ENCODE measurements around the gene RPS21. TPM values are rescaled to one million over a fixed set of nuclear protein-coding genes. Genes with fewer than 3 reads are reported as not detected.

The RPS21 gene
- total RNA-seq, 1 donor = 1,065 TPM

GRCh38 chr20:62413025-62413570, 26.2 kb downstream of the RPS21 start:
- Histone ChIP-seq H3K9me3 (ENCODE audit: low read depth, low read length) (no peaks in the 10 kb centered on the region), H3K4me3 (ENCODE audit: low read length) (no peak overlapping the region), H3K27me3 (ENCODE audit: insufficient read depth, low read length) (no peaks in the 10 kb centered on the region), H3K4me1 (ENCODE audit: insufficient read depth, low read length) (peaks cover 11% of the 10 kb centered on the region)

DNA sequence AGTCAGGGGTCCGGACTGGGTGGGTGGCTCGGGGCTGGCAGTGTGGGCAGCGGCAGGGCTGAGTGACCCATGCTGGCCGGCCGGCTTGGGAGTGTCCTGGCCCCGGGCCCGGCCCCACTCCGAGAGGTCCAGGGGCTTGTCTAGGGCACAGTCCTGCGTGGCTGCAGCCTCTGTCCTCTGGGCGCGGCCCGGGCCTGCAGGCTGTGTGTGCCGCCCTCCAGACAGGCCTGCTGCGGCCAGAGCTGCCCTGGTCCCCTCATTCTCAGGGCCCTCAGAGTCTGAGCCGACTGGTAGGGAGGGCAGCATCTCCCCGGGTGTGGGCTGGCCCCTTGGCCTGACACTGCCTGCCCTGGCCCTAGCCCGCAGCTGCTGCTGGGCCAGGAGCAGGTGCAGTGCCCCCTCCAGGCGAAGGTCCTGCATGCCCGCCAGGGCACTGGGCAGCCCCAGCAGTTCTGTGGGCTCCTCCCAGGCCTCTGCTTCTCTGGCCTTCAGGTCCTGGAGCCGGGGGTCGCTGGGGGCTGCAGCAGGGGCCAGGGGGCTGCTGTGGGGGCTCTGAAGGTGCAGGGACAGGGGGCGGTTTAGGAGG, 27.1 kb downstream of the RPS21 start:
- Histone ChIP-seq H3K9me3 (ENCODE audit: low read depth, low read length) (no peaks in the 10 kb centered on the region), H3K27me3 (ENCODE audit: insufficient read depth, low read length) (no peaks in the 10 kb centered on the region), H3K4me1 (ENCODE audit: insufficient read depth, low read length) (peaks cover 9% of the 10 kb centered on the region), H3K4me3 (ENCODE audit: low read length) (no peak overlapping the region)

DNA sequence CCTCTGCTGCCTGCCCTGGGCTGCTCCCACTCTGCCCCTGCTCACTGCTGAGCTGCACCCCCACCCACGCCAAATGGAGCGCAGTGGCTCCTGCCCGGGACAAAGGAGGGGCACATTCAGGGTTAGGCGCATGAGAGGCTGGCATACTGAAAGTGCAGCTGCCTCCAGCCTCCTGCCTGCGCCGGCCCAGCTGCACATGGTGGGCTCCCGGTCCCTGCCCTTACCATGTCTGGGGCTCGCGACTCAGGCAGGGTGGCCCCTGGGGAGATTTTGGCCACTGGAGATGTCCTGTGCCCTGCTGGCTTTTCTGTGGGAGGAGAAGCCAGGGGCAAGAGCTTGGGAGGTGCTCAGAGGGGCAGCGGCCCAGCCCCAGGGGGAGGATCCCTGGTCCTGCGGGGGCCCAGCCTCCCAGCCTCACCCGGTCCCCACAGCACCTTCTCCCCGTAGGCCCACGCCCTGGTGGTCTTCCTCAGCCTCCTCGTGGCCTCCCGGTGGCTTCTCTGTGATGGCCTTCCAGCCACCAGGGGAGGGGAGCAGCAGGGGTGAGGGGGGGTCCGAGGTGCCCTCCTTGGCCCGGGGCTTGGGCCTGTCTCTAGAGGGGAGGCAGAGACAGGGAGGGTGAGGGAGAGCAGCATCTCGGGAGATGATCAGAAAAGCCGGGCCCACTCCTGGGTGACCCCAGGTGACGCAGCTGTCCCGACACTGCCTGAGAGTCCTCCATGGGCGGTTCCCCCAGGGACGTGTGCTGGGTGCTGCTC, 28.6 kb downstream of the RPS21 start:
- Histone ChIP-seq H3K27me3 (ENCODE audit: insufficient read depth, low read length) (no peaks in the 10 kb centered on the region), H3K4me1 (ENCODE audit: insufficient read depth, low read length) (no peaks in the 10 kb centered on the region), H3K4me3 (ENCODE audit: low read length) (no peak overlapping the region), H3K9me3 (ENCODE audit: low read depth, low read length) (no peaks in the 10 kb centered on the region)

DNA sequence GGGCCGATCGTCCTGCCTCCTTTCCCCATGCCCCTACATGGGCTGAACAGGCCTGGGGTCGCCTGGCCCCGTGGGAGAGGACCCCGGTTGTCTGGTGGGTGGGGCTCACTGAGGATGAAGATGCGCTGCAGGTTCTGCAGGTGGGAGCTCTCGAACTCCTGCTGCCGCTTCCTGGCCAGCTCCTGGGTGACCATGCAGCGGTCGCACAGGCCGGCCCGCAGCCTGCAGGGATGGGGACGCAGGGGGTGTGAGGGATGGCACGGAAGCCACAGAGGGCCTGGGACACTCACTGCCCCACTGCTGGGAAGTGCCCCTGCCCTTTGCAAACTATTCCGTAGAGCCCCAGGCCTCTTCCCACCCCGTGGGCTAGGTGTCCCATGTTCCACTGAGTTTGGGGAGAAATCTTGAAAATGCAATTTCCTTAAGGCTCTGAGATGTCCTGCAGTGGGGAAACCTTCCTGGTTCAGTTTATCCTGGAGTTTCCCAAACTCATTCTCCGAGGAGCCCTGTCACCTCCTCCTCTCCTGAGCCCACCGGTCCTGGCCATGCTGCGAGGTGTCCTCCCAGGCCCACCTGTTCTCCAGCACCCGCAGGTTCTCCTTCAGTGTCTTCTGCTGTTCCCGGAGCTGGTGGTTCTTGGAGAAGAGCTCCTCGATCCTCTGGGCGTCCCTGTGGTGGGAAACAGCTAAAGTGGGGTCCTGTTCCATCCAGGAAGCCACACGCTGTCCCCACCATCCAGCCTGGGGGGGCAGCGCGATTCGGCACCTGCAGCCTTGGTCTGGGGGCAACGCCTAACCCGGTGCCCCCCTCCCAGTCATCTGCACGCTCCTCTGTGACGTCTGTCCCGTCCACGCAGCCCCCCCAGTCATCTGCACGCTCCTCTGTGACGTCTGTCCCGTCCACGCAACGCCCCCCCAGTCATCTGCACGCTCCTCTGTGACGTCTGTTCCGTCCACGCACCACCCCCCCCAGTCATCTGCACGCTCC, 30.0 kb downstream of the RPS21 start:
- no peak overlapping the region for H3K4me3 ChIP-seq (ENCODE audit: low read length)
- no peaks in the 10 kb centered on the region for H3K27me3 ChIP-seq (ENCODE audit: insufficient read depth, low read length)
- H3K4me1 ChIP-seq (ENCODE audit: insufficient read depth, low read length) = no peaks in the 10 kb centered on the region
- no peaks in the 10 kb centered on the region for H3K9me3 ChIP-seq (ENCODE audit: low read depth, low read length)

- Histone ChIP-seq H3K9me3 (ENCODE audit: low read depth, low read length) (no peaks in the 10 kb centered on the region), H3K4me1 (ENCODE audit: insufficient read depth, low read length) (no peaks in the 10 kb centered on the region), H3K4me3 (ENCODE audit: low read length) (no peak overlapping the region), H3K27me3 (ENCODE audit: insufficient read depth, low read length) (no peaks in the 10 kb centered on the region)
Measured at GRCh38 chr20:62417981-62418708, 31.2 kb downstream of the RPS21 start.

DNA sequence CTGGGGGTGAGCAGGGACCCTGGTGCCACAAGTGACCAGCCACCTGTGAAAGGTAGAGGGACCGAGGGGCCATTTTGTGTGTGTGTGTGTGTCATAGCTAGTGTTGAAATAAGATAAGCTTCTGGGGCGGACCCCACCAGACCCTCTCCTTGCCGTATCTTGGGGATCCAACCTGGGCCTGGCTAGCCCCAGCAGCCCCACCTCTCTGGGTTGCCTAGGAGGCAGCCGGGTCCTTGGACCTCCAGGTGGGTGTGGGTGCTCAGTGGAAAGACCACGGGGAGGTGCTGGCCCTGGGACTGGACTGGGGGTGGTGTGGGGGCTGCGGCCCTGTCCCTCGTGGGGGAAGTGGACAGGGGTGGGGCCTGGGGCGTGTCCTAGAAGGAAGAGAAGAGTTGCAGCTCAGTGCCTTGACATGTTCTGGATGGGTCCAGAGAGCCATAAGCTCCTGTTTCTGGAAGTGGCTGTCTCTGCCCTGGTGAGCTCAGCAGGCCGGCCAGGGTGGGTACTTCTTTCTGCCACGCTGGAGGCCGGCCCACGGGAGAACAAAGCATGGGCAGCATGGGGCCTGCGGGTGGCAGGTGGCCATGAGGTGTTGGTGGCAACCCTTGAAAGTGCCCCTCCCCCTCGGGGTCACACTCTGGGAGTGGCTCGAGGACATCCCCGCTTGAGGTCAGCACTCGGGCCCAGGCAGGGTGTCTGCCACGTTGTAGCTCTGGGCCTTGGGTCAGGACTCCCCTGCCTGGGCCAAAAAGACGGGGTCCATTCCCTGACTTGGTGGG, 32.0 kb downstream of the RPS21 start:
- no peak overlapping the region for H3K4me3 ChIP-seq (ENCODE audit: low read length)
- no peaks in the 10 kb centered on the region for H3K9me3 ChIP-seq (ENCODE audit: low read depth, low read length)
- H3K27me3 ChIP-seq (ENCODE audit: insufficient read depth, low read length) = no peaks in the 10 kb centered on the region
- H3K4me1 ChIP-seq (ENCODE audit: insufficient read depth, low read length) = no peaks in the 10 kb centered on the region

DNA sequence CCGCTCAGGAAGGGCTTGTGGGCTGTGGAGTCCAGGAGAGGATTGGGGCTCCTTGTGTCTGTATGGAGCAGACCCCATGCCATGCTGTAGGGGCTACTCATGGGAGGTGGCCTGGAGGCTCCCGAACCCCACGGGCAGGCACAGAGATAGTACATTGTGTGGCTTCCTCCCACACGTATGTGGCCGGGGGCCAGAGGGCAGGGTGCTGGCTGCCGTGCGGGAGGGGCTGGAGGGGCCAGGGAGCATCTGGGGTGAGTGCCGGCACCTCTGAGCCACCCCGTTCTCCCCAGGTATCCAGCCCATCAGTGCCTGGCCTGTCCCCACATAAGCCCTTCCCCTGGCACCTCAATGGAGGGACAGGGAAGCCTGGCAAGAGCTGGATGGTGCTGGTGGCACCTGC, 32.9 kb downstream of the RPS21 start:
- Histone ChIP-seq H3K4me1 (ENCODE audit: insufficient read depth, low read length) (no peaks in the 10 kb centered on the region), H3K4me3 (ENCODE audit: low read length) (no peak overlapping the region), H3K9me3 (ENCODE audit: low read depth, low read length) (no peaks in the 10 kb centered on the region), H3K27me3 (ENCODE audit: insufficient read depth, low read length) (no peaks in the 10 kb centered on the region)

GRCh38 chr20:62420846-62421715, 34.2 kb downstream of the RPS21 start:
- Histone ChIP-seq H3K27me3 (ENCODE audit: insufficient read depth, low read length) (no peaks in the 10 kb centered on the region), H3K9me3 (ENCODE audit: low read depth, low read length) (no peaks in the 10 kb centered on the region)

DNA sequence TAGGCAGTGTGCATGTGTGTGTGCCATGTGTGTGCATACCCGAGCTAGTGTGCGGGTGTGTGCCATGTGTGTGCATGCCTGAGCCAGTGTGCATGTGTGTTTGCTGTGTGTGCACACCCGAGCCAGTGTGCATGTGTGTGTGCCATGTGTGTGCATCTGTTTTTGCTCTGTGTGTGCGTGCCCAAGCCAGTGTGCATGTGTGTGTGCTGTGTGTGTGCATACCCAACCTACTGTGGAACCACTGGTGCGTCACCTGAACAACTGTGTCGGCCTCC, 34.8 kb downstream of the RPS21 start:
- H3K4me3 ChIP-seq (ENCODE audit: low read length) = no peak overlapping the region
- no peaks in the 10 kb centered on the region for H3K4me1 ChIP-seq (ENCODE audit: insufficient read depth, low read length)
- no peaks in the 10 kb centered on the region for H3K27me3 ChIP-seq (ENCODE audit: insufficient read depth, low read length)
- no peaks in the 10 kb centered on the region for H3K9me3 ChIP-seq (ENCODE audit: low read depth, low read length)

More at GRCh38 chr20:62420846-62421715, 34.2 kb downstream of the RPS21 start:
- Histone ChIP-seq H3K4me3 (ENCODE audit: low read length) (no peak overlapping the region), H3K4me1 (ENCODE audit: insufficient read depth, low read length) (no peaks in the 10 kb centered on the region)

DNA sequence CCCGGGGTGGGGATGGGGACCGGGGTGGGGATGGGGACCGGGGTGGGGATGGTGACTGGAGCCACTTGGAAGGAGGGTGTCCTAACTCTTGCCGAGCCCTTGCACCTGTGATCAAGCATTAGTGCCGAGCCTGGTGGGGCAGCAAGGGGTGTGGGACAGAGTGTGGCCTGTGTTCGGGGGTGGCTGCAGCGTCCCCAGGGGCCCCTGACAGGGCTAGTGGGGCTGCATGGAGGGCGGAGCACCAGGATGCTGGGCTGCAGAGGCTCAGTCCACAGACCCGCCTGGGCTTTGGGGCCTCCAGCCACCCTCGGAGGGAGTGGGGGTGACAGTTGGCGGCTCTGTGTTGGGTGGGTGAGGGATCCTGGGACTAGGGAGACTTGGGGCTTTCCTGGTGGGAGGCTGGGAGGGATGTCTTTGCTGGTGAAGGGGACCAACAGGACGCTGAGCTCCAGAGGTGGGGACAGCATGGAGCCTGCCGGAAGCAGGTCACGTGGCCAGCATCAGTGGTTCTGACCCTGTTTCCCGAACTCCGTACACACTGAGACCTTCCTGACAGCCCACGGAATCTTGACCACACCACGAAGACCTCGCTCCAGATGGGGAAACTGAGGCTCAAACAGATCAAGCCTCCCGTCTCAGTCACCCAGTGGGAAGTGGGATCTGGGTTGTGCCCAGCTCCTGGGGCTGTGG, 35.9 kb downstream of the RPS21 start:
- Histone ChIP-seq H3K9me3 (ENCODE audit: low read depth, low read length) (no peaks in the 10 kb centered on the region), H3K4me3 (ENCODE audit: low read length) (no peak overlapping the region), H3K27me3 (ENCODE audit: insufficient read depth, low read length) (no peaks in the 10 kb centered on the region), H3K4me1 (ENCODE audit: insufficient read depth, low read length) (no peaks in the 10 kb centered on the region)

- H3K9me3 ChIP-seq (ENCODE audit: low read depth, low read length) = no peaks in the 10 kb centered on the region
- no peaks in the 10 kb centered on the region for H3K27me3 ChIP-seq (ENCODE audit: insufficient read depth, low read length)
- no peak overlapping the region for H3K4me3 ChIP-seq (ENCODE audit: low read length)
- H3K4me1 ChIP-seq (ENCODE audit: insufficient read depth, low read length) = no peaks in the 10 kb centered on the region
Measured at GRCh38 chr20:62423326-62423706, 36.4 kb downstream of the RPS21 start.

DNA sequence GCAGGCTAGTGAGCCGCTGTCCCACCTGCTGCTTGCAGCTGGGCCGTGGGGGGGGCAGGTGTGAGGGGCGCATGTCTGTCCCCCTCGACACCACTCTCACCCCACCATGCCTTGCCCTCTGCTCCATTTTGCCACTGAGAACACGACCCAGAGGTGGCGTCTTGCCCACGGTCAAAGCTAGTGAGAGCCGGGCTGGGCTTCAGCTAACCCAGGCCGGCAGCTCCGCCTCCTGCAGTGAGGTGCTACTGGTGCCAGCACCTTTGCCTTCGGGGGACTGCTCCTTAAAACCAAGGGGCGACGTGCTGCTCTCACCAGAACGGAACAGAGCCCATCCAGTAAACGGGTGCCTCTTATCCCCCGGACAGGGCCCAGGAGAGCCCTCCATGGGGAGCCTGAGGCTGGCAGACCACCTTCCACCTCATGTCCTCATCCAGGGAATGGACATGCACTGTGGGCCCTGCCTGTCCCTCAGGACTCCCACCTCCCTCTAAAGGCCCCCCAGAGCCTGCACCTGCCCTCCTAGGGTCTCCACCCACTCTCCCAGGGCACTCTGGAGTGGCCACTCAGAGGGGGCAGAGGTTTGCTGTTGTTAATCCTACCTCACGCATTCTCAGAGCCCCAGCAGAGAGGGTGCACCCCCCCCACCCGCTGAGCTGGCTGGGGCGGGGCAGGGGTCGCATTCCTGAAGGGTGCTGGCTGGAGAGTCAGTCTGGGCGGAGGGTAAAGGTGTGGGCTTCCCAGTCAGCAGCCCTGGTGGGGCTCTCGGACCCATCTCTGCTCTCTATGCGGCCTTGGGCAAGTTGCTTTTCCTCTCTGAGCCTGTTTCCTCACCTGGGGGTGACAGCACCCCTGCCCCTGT, 37.6 kb downstream of the RPS21 start:
- H3K4me3 ChIP-seq (ENCODE audit: low read length) = no peak overlapping the region
- no peaks in the 10 kb centered on the region for H3K27me3 ChIP-seq (ENCODE audit: insufficient read depth, low read length)
- H3K4me1 ChIP-seq (ENCODE audit: insufficient read depth, low read length) = no peaks in the 10 kb centered on the region
- no peaks in the 10 kb centered on the region for H3K9me3 ChIP-seq (ENCODE audit: low read depth, low read length)
